Endodermal cell (in vitro differentiated cells): ENCODE measurements around the gene CDC45. TPM values are rescaled to one million over a fixed set of nuclear protein-coding genes. Genes with fewer than 3 reads are reported as not detected.

Experiments
- DNase-seq: peaks from one replicate; pipeline ENCODE4 v3.0.0-alpha.2; 2017
- H3K27ac ChIP-seq: 2 replicates; pipeline ENCODE4 v1.5.1; 2013; ENCODE audit warnings: mild to moderate bottlenecking, low read depth, low read length, moderate library complexity
- H3K27me3 ChIP-seq: 2 replicates; pipeline ENCODE4 v1.6.1; 2013; ENCODE audit warnings: mild to moderate bottlenecking, low read length, moderate library complexity; ENCODE audit not compliant: insufficient read depth, control insufficient read depth, poor library complexity, severe bottlenecking
- H3K36me3 ChIP-seq: 2 replicates; pipeline ENCODE4 v1.7.0; 2013; ENCODE audit warnings: mild to moderate bottlenecking, low read length, moderate library complexity; ENCODE audit not compliant: control insufficient read depth, insufficient read depth
- H3K4me1 ChIP-seq: one replicate; pipeline ENCODE4 v1.7.0; 2013; ENCODE audit warnings: low read length; ENCODE audit not compliant: control insufficient read depth, insufficient read depth
- H3K4me3 ChIP-seq: 2 replicates; pipeline ENCODE4 v1.5.1; 2013; ENCODE audit warnings: mild to moderate bottlenecking, low read length, moderate library complexity
- H3K9ac ChIP-seq: 2 replicates; pipeline ENCODE4 v1.6.1; 2013; ENCODE audit warnings: mild to moderate bottlenecking, low read length, moderate library complexity; ENCODE audit not compliant: poor library complexity, severe bottlenecking; ENCODE audit errors: extremely low read depth
- H3K9me3 ChIP-seq: 2 replicates; pipeline ENCODE4 v1.6.1; 2013; ENCODE audit warnings: mild to moderate bottlenecking, low read length, moderate library complexity; ENCODE audit not compliant: control insufficient read depth
- H3K27ac Mint-ChIP-seq: 2 replicates; pipeline ENCODE4 v1.8.0; 2020; ENCODE audit warnings: mixed read lengths
- H3K27me3 Mint-ChIP-seq: 2 replicates; pipeline ENCODE4 v1.8.0; 2021; ENCODE audit warnings: mild to moderate bottlenecking, mixed read lengths; ENCODE audit not compliant: insufficient read depth
- H3K36me3 Mint-ChIP-seq: 2 replicates; pipeline ENCODE4 v1.8.0; 2020; ENCODE audit warnings: low read depth, mixed read lengths
- H3K4me1 Mint-ChIP-seq: 2 replicates; pipeline ENCODE4 v1.8.0; 2020; ENCODE audit warnings: mixed read lengths
- H3K4me3 Mint-ChIP-seq: 2 replicates; pipeline ENCODE4 v1.8.0; 2020; ENCODE audit warnings: mild to moderate bottlenecking, moderate library complexity, mixed read lengths
- H3K9me3 Mint-ChIP-seq: 2 replicates; pipeline ENCODE4 v1.8.0; 2020; ENCODE audit warnings: mild to moderate bottlenecking, mixed read lengths
- CTCF ChIP-seq: fragments of 200-600 bp; sonication (generic); conservative IDR thresholded peaks from 2 replicates; pipeline ENCODE4 v1.5.0; 2021; ENCODE audit warnings: antibody characterized with exemption, mild to moderate bottlenecking
- WGBS, 2 experiments: methylation state at CpG; one replicate each; pipeline versions ENCODE4 v1.1.5 to v1.1.7; 2013; ENCODE audit warnings: missing lambda C conversion rate in 2 of 2, mixed read lengths in 1 of 2; ENCODE audit not compliant: insufficient coverage in 1 of 2, insufficient read length in 1 of 2; 5-methylcytosine and 5-hydroxymethylcytosine counted together
- total RNA-seq, 2 donors: library from RNA; stranded (reverse); fragmentation: NEBNext Ultra II Directional in 1 of 2; extraction: Animal tissue kit (Norgen Biotek cat#: 25700) in 1 of 2; gene quantifications; 2 replicates in 1 of 2; 3 replicates in 1 of 2; pipeline ENCODE4 v1.2.1, GENCODE V29; 2021

The CDC45 gene
- total RNA-seq, 2 donors from 2014 or later, result 30.3 to 31.2 TPM

GRCh38 chr22:19430890-19431541, 48.7 kb upstream of the CDC45 start:
- peak overlapping the region; percentile 13 for H3K27ac ChIP-seq
- peak overlapping the region; percentile 71 for H3K9ac ChIP-seq
- TF ChIP-seq CTCF, result peak; percentile 68
- H3K9me3 ChIP-seq, result no peaks in the 10 kb centered on the region
- H3K4me1 Mint-ChIP-seq, result peaks cover 20% of the 10 kb centered on the region
- H3K27me3 Mint-ChIP-seq, result no peaks in the 10 kb centered on the region
- peaks cover 16% of the 10 kb centered on the region for H3K36me3 ChIP-seq
- WGBS, 2 experiments, result 0% methylated on average over 12 to 53 of the region's 53 CpGs
- peak overlapping the region; percentile 79 for H3K4me3 Mint-ChIP-seq
- peaks cover 22% of the 10 kb centered on the region for H3K36me3 Mint-ChIP-seq
- peak; percentile 77 for DNase-seq
- H3K4me1 ChIP-seq, result no peaks in the 10 kb centered on the region
- no peaks in the 10 kb centered on the region for H3K9me3 Mint-ChIP-seq
- H3K27ac Mint-ChIP-seq, result peak overlapping the region; percentile 48
- peak overlapping the region; percentile 84 for H3K4me3 ChIP-seq
- H3K27me3 ChIP-seq, result no peaks in the 10 kb centered on the region

GRCh38 chr22:19431649-19432132, 48.0 kb upstream of the CDC45 start, which contains the start of gene HIRA:
TSS of gene HIRA (minus strand) at chr22:19431733. CDS start at chr22:19431476, 257 bp downstream.
- Histone ChIP-seq H3K9me3 (no peaks in the 10 kb centered on the region), H3K36me3 (peaks cover 16% of the 10 kb centered on the region), H3K27ac (peak within 1 kb of the TSS; percentile 94), H3K4me1 (no peaks in the 10 kb centered on the region), H3K27me3 (no peaks in the 10 kb centered on the region), H3K9ac (peak within 1 kb of the TSS; percentile 85), H3K4me3 (peak within 1 kb of the TSS; percentile 93)
- Mint-ChIP-seq H3K27me3 (no peaks in the 10 kb centered on the region), H3K4me3 (peak within 1 kb of the TSS; percentile 79), H3K36me3 (peaks cover 24% of the 10 kb centered on the region), H3K9me3 (no peaks in the 10 kb centered on the region), H3K27ac (peak within 1 kb of the TSS; percentile 92), H3K4me1 (peaks cover 20% of the 10 kb centered on the region)
- peak; percentile 93 for DNase-seq
- TF ChIP-seq CTCF, result no peak
- 0% methylated on average over 11 to 66 of the region's 66 CpGs for WGBS, 2 experiments

- Histone ChIP-seq H3K4me3 (peak within 1 kb of the TSS; percentile 93), H3K9ac (peak within 1 kb of the TSS; percentile 85), H3K9me3 (no peaks in the 10 kb centered on the region), H3K4me1 (no peaks in the 10 kb centered on the region), H3K36me3 (peaks cover 16% of the 10 kb centered on the region), H3K27me3 (no peaks in the 10 kb centered on the region), H3K27ac (peak within 1 kb of the TSS; percentile 94)
- Mint-ChIP-seq H3K4me3 (peak within 1 kb of the TSS; percentile 79), H3K27ac (peak within 1 kb of the TSS; percentile 92), H3K36me3 (peaks cover 24% of the 10 kb centered on the region), H3K27me3 (no peaks in the 10 kb centered on the region), H3K9me3 (no peaks in the 10 kb centered on the region), H3K4me1 (peaks cover 20% of the 10 kb centered on the region)
- WGBS, 2 experiments, result 0 to 2% methylated on average over 53 to 74 of the region's 74 CpGs
- no peak for TF ChIP-seq CTCF
- DNase-seq, result peak; percentile 93
Observed at GRCh38 chr22:19432133-19432851, 47.4 kb upstream of the CDC45 start, which contains the start of gene MRPL40. TSS of gene MRPL40 (plus strand) at chr22:19432545. CDS start at chr22:19432555, 10 bp downstream.
